GM21825 (cell line): Measurements from ENCODE around the gene ELF4.

Experiments
- ATAC-seq: cut with Tn5 transposase; IDR thresholded peaks from one replicate; pipeline ENCODE4 v1.9.1; 2021; ENCODE audit warnings: mild to moderate bottlenecking, moderate library complexity; ENCODE audit not compliant: unreplicated experiment

ELF4 gene

DNA sequence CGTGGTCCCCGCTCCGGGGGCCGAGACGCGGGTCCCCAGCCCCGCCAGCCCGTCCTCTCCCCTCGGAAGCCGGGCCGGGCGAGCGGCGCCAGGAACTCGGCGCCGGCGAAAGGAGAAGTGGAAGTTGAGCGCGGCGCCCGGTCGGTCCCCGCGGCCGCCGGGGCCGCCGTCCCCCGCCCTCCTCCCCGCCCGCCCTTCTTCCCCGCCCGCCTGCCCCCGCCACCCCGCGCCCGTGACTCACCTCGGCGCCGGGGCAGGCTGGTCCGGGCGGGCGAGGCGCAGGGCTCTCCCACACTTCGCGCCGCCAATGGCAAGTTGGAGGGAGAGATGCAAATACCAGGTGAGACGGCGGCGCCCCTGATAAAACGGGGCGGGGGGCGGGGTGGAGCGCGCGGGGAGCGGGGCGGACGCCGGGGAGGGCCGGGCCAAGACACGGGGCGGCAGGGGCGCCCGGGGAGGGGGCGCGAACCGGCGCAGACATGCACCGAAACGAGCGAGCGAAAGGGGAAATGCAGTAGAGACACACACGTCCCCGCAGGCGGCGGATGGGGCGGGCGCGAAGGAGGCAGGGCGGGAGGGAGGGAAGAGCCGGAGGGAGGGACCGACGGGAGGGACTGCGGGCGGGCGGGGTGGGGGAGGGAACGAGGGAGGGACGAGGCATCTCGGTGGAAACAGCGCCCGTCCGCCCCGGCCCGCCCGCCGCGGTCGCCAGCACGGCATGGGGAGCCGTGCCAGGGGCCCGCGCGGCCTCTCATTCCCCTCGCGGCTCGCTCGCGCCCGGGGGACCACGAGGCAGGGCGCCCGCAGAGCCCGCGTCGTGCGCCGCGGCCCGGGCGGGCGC lies at the start of gene ELF4:
TSS of gene ELF4 (minus strand) at position 119 of the 841 bp plus-strand sequence. CDS start 29,167 bp downstream, outside the sequence.
- ATAC-seq: no peak

DNA sequence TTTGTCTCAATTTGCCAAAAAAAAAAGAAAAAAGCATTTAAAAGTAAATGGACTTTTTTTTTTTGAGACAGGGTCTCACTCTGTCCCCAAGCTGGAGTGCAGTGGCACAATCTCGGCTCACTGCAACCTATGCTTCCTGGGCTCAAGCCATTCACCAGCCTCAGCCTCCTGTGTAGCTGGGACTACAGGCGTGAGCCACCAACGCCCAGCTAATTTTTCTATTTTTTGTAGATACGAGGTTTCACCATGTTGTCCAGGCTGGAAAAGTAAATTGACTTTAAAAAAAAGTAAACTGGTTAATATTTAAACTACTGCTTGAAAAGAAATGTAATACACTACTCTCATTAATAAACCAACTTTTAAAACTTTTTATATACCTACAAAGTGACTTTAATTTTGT lies 49.5 kb upstream of the ELF4 start:
- ATAC-seq: no peak

DNA sequence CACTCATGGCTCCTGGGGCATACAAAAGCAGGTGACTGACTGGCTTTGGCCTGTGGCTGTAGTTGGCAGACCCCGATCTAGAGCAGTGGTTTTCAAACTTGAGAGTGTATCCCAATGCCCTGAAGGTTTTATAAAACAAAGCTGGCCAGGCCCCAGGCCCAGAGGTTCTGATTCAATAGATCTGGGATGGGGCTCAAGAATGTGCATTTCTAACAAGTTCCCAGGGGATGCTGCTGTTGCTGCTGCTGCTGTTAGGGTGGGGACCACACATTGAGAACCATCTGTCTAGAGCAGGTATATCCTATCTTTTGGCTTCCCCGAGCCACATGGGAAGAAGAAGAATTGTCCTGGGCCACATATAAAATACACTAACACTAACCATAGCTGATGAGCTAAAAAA lies 48.0 kb upstream of the ELF4 start:
- ATAC-seq: no peak

DNA sequence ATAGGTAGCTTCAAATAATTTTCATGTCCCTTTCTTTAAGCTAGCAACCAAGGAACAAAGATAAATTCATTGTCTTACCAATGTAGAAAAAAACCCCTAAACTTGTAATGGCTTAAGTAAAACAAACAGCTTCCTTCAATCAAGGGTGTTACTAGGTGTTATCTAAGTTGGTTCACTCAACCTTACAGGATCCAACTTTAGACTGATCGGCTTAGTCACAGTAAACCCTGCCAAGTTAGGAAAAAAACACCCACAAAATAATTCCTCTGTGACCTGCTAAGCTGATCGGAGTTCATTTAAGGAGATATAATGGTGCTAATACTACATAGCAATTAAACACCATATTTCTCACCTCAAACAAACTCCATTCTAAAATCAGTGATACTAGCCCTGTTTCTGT lies 45.3 kb upstream of the ELF4 start:
- no peak for ATAC-seq

DNA sequence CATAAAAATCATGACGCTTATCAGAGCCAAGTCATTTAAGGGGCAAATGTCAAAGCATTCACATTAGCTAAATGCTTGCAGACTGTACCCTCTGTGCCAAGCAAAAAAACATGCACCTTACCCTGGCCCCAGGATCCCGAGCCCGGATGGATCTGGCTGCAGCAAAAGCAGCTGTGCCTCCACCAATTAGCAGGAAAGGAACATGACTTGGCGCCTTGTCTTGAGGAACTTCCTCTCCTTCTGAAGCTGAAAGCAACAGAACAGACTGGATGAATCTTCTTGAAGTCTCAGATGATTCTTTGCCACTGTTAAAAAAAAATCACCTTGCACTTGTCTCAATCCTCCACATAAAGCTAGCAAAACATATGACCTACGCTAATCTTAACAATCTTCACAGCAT lies 37.3 kb upstream of the ELF4 start:
- no peak for ATAC-seq

DNA sequence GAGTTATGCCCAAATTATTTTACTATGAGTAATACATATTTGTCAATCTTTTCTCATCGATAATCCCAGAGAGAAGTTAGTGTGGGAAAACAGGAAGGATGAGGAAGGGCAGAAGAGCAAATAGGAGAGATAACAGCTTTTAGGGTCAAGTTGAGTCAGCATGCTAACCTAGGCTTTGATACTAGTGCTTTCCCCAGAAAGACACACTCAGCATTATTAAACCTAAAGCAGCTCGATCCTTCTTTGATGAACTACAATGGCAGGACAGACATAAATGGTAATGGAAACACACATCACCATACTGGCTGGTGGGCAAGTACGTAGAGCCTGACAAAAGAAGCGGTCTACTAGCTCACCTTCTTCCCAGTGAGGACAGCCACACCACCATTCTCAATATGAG lies 34.8 kb upstream of the ELF4 start:
- ATAC-seq: no peak

DNA sequence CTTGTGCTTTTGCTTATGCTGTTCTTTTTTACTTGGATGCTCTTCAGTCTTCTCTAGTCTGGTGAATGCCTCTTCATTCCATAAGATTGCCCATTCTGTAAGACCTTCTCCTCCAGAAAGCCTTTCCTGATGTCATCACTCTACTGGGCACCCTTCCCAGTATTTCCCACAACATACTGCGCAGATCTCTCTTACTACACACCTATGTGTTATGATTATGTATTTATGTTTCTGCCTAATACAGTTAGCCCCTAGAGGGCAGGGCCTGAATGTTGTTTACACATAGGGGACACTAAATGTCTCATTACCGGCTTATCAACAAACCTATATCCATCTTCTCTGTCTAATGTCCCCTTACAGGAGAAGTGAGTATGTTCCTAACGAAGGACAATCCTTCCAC lies 34.2 kb upstream of the ELF4 start:
- no peak for ATAC-seq

DNA sequence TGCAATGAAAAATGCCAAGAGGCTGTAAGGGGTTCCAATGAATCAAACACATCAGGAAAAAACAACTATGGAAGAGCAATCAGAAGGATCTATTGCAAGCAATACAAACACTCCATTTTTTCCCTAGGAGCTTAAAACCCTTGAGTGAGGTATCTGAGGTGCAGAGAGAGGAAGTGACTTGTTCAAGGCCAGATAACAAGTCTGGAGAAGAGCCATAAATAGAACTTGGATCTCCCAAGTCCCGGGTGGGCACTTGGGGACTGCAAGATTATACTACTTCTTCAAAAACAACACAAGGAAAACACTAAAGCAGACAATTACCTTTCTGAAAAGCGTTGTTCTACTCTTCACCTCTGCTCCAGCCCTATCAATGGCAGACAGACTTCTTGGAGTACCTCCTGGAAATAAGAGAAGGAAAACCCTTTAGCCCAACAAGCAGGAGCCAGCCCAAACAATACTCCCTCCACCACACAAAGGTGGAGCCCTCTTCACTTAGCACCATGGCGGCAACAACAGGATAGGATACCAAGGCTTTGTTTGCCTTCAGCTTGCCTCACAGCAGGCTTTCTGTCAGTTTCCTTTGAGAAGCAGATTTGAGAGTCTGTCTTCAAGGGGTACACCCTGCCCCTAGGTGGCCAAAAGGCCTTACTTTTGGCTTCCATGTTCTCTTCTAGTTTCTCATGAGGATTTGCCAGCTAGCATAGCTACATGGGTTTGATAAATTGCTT lies 29.3 kb upstream of the ELF4 start:
- ATAC-seq: no peak

DNA sequence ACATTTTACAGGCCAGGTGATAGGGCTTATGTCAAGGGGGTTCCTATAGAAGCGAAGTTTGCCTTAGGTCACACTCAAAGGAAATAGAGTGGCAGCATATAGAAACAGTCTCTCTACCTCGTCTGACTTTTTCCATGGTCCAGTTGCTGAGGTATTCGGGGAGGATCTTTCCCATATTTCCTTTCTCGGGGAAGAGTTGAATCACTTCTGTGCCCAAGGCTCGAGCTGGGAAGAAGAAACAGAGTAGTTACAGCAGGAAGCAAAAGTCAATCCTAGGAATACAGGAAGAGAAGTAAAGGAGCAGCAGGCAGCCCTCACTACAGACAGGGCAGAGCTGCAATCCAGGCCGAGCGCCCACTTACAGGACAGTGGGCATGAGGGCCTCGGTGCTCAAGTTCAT lies 26.7 kb upstream of the ELF4 start:
- ATAC-seq: no peak

DNA sequence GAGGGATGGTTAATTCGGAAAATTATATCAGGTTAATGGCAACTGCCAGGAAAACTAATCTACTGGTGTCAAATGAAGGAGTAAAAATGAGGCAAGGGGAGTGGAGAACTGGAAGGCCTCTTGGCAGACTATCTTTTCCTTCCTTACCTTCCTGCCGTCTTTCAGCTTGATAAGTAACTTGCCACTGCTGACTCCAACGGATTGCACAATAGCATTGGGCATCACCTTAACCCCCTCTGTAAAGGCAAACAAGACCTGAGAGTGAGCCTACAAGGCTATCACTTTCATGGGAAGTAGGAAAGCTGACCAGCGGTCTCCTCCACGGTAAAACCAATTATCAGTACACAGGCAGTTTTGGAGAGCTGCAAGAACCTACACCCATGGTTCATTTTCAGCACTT lies 26.2 kb upstream of the ELF4 start:
- ATAC-seq: no peak

DNA sequence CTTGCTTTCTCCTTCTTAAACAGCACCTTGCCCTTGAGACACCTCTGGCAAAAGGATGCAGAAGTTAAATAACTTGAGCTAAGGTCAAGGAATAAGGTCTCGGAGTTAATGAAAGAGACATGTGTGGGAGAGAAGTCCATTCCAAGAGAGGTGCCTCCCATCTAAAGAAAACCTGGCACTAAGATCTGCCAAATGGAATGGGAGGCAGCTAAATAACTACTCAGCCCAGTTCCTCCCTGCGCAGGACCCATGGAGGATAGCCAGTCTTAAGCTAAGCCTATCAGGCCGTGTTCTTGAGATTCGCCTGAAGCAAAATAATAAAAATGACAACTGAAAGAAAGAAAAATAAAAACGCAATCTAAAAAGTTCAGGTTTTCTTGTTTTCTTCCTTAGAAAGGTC lies 20.7 kb upstream of the ELF4 start:
- no peak for ATAC-seq

DNA sequence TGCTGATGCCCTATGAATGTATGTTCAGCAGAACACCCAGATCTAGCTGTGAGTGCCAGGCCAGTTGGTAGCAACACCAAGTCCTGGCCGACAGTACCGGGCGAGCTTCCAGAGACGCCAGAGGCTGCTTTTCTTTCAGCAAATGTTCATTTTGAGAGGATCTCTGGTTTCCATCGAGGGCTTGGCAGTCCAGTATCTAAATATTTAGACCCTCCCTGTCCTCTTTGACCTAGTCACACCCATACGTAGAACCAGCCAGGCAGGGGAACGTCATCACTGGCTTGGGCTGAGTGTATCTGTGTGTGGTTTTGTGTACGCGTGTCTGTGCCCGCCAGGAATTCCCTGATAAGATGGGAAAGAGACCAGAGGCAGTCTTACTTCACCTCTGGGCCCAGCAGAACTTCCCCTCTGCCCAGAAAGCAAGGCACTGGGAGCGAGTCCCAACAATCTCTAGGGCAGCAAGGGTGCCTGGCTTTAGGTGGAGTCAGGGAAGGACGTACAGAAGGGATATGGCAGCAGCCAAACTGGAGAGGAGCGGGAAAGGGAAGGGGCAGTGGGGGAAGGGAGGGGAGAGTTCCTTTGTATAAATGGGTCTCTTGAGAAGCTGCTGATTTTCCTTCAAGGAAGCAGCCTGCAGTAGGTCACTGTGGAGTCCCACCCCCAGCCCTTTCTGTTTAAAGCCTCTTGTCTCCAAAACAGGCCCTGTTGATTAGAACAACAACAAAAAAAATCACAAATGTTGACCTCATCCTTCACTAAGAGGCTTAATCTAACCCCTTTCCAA lies 15.0 kb upstream of the ELF4 start:
- no peak for ATAC-seq

DNA sequence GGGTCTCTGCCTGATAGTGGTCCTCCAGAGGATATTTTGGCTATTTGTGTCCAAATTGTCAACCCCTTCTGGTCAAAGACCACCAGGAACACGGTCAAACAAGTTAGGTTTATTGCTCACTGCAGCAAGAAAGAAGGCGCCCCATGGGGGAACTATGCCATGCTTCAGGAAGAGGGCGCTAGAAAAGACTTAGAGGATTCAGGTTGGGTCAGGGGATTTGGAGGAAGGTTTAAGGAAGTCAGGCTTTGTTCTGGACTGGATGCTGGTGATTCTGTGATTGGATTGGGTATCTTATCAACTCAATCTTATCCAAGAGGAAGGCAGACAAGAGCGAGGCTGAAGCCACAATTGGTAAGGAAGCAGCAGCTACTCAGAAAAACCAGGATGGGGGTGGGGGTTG lies 14.3 kb upstream of the ELF4 start:
- ATAC-seq: no peak

DNA sequence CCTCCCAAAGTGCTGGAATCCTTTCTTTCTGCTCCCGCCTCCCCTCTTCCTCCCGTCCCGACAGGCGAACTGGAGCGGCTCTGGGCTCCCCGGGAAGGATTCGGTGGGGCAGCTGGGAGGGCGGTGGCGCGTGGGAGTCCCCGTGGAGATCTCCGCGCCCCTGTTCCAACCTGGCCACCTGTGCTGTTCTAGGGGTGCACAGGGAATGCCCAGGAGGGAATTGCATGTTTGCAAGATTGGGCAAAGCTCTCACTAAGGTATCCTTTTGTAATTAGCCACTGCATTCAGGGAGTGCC lies 11.2 kb upstream of the ELF4 start:
- no peak for ATAC-seq

DNA sequence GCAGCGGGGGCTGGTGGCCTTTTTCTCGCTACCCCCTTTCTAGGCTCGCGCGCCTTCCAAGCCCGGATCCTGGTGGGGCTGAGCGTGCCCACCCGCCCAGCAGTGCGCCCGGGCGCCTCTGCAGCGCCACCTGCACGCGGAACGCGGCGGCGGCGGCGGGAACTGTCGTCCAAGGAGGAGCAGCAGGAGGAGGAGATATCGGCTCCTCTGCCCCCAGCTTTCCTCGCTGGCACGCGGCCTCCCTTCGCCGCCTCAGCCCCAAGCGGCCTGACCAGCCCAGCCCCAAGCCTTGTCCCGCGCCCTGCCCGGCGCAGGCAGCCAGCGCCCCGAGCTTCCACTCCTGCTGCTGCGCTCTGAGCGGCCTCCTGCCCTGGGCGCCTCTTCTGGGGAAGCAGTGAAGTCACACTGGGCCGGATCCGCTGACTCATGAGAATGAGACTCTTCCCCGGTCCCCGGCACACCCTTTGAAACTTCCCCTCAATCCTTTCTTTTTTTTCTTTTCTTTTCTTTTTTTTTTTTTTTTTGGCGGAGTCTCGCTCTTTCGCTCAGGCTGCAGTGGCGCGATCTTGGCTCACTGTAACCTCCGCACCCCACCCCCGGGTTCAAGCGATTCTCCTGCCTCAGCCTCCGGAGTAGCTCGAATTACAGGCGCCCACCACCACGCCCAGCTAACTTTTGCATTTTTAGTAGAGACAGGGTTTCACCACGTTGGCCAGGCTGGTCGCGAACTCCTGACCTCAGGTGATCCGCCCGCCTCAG lies 10.6 kb upstream of the ELF4 start:
- ATAC-seq: peak; percentile 54

DNA sequence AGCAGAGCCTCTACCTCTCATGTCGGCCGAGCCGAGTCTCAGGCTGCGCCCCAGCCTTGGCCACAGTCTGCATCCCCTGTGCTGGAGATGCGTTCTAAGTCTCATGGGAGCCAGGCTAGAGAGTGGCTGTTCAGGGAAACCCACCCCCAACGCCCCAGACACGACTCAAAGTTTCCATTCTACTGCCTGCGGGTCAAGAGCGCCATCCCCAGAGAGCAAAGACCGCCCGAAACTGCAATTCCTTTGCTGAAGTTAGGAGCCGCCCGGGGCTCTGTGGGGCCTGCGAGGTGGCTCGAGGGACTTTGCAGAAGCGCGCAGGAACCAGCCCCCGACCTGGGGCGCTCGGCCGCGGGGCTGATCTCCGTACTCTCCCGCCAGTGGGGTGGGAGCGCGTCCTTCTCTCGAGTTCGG lies 10.0 kb upstream of the ELF4 start:
- ATAC-seq: peak; percentile 35

DNA sequence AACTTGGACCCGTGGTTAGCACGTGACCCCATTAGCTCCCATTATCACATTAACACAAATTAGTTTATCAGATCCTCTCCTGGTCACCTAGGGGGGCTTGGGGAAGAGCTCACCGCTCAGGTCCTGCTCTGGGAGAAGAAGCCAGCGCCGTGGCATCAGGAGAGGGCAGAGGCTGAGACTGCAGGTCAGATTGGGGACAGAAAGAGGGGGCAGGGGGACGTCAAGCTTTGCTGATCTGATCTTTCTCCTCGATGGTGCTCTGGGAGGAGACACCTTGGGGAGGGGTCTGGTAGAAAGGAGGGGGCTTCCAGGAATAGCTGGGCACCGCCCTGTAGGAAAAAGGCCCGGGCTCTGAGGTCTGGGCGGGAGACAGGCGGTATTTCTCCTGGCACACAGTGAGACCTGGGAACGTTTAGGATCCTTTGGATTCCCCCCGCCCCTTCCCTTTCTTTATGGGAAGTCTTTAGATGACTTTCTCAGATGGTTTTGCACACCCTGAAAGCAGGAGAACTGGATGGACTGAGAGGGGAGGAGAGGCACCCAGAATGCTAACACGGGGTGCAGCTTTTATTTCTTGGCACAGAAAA lies 9.1 kb upstream of the ELF4 start:
- no peak for ATAC-seq

DNA sequence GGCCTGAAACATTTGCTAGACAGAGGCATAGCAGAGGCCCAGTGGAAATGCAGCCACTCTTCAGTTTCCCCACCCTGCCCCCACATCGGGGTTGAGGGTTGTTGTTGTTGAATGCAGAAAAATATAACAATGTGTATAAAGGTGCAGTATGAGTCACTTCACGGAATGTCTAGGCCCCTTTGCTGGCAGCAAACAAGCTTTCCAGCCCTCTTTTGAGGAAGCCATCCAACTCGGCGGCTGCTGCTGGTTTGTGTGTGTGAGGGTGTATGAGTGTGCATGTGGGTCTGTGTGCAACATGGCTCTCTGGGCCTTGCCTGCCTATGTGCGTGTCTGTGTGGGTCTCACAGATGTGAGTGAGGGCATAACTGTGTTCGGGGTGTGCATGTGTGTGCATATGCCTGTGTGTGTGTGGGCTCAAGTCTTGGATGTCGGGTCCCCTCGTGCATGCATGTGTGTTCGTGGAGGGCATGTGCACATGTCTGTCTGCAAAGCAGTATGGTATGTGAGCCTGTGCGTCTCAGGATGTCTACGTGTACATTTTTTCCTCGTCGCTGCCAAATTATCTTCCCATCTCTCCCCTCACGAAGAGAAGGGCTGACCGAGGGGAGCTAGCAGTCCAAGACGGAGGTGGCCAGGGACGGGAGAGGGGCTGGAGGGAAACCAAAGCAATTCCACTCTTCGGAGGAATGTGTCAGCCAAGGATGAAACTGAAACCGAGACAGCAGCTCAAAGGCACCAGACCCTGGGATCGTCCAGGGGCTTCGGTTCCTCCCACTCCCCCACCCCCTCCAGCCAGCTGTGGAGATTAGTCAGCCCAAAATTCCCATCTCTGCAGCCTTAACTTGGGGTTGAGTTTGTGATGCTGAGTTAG lies 8.4 kb upstream of the ELF4 start:
- no peak for ATAC-seq

DNA sequence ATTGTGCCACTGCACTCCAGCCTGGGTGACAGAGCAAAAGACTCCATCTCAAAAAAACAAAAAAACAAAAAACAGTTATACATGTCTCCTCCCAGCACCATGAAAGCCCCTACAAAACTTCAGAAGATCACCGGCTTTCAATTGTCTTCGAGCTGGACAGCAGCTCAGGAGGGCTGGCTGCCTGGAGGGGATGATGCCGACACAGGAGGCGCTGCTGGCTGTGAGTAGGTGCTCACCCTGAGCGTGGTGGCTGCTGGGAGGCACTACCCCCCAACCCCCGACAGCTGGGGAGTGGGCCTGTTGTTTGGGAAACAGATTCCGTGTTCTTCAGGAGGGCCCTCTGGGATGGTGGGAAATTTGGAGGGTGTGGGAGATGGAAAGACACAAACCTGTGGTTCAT lies 6.9 kb upstream of the ELF4 start:
- ATAC-seq: no peak
